Uterus (tissue), 4 donors: ENCODE results near the gene EML1. TPM values are rescaled to one million over a fixed set of nuclear protein-coding genes. Genes with fewer than 3 reads are reported as not detected.
A peak's percentile ranks its signal among the peaks of the same experiment; 100 is the strongest.

Experiments
- DNase-seq, 2 donors: peaks; one replicate each; pipeline ENCODE4 v3.0.0-alpha.2; 2019 to 2020
- H3K27ac ChIP-seq, 2 donors: fragments of 200-600 bp; sonication (generic); 1 replicate in 1 of 2; 2 replicates in 1 of 2; pipeline ENCODE4 v1.5.1; 2016 to 2018
- H3K27me3 ChIP-seq, 2 donors: fragments of 200-600 bp; sonication (generic); one replicate each; pipeline ENCODE4 v1.5.1; 2018 to 2019; ENCODE audit warnings: control low read depth in 1 of 2
- H3K36me3 ChIP-seq, 2 donors: fragments of 200-600 bp; sonication (generic); one replicate each; pipeline ENCODE4 v1.5.1; 2019; ENCODE audit warnings: control low read depth in 1 of 2
- H3K4me1 ChIP-seq, 2 donors: fragments of 200-600 bp; sonication (generic); one replicate each; pipeline ENCODE4 v1.5.1; 2018 to 2019; ENCODE audit warnings: control low read depth in 1 of 2
- H3K4me3 ChIP-seq, 2 donors: fragments of 200-600 bp; sonication (generic); 1 replicate in 1 of 2; 2 replicates in 1 of 2; pipeline ENCODE4 v1.5.1; 2018 to 2019; ENCODE audit warnings: mild to moderate bottlenecking in 1 of 2
- H3K9me3 ChIP-seq, 2 donors: fragments of 200-600 bp; sonication (generic); one replicate each; pipeline ENCODE4 v1.5.1; 2019; ENCODE audit warnings: control low read depth in 1 of 2
- POLR2A ChIP-seq, 2 donors: fragments of 450-650 bp; IDR thresholded peaks; one replicate each; pipeline ENCODE4 v1.6.1; 2016; ENCODE audit warnings: antibody characterized with exemption in 2 of 2, mild to moderate bottlenecking in 1 of 2, moderate library complexity in 1 of 2
- intact Hi-C: fragments of 100-400 bp; cut with DNase I; formaldehyde crosslinking; loops from one replicate; pipeline ENCODE4 v1.15.1; 2023; ENCODE audit warnings: low total_unique reads
- total RNA-seq, 4 donors: library from RNA; depleted of rRNA in 3 of 4; stranded (reverse); fragments of >200 nt in 3 of 4; gene quantifications; one replicate each; pipeline versions ENCODE4 v1.1.0 to v1.2.4, GENCODE V29; 2014 to 2023
- TF ChIP-seq, protein P1 (sequence below), 4 experiments: fragments of 200-600 bp in 2 of 4; fragments of 450-650 bp in 2 of 4; sonication (generic) in 2 of 4; IDR thresholded peaks; one replicate each; pipeline ENCODE4 v1.5.1; 2016 to 2019; ENCODE audit warnings: antibody characterized with exemption in 4 of 4, mild to moderate bottlenecking in 2 of 4, moderate library complexity in 1 of 4
- donor health status: DM: yes; HTN: yes; CAD: no.

The EML1 gene
- total RNA-seq, 4 donors from 2014 or later, result 51.4 to 184 (median 84.4) TPM

DNA sequence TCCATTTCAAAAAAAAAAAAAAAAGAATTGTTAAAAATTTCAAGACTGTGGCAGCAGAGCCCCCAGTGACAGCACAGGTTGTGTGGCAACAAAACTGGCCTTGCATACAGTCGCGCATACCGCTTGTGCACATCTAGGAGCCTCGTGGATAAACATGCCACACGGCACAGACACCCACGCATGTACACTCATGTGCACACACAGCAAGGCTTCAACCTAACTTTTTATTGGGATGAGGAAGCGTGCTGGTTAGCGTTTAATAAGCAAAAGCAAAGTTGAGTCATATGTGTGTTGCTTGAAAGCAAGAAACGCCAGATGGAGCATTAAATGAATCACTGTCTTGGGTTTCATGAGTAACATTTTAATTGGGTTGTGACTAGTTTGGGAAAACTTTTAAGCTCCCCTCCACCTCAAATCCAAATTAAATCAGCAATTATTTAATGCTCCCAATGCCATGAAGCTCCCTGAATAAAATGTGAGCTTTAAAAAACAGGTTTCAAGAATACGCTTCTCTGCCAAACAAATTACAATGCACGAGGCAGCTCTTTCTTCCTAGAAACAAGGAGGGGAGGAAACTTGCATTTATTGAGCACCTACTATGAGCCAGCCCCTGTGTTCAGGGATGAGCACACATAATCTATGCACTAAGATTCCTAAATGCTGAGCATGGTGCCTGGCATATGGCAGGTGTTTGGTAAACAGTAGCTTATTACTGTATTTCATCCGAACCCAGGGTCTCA is 35.7 kb upstream of the EML1 start:
- intact Hi-C loops, result no loop called here
- peaks cover 0 to 24% of the 10 kb centered on the region in 2 donors for H3K4me1 ChIP-seq

DNA sequence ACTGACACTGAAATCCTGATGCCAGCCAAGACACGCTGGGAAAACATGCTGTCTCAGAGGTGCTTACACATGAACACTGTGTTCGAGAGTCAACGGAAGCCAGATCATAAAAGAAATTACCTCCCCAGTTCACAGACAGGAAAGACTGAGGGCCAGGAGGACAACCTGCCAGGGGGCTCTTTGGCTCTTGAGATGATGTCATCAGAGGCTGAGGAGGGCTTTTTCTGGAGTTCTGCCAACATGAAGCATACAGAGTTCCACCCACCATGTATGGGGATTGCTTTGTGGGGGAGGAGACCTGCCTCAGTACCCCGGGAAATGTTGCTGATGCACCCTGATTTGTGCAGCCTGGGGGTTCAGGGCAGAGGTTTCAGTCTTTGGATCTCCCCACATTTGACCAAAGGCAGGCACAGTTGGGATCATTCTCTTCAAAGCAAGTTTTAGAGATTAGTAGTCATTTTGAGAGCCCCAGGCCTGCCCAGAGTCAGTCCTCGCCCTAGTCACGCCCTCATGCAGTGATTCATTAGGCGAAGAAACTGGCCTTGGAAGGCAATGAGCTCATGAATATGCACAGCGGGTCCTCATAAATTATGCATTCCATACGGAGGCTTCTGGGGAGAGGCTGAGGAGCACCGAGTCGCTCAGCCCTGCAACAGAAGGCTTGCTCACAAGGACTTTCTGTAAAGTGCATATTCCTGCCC is 34.9 kb upstream of the EML1 start:
- no peaks in the 10 kb centered on the region for H3K9me3 ChIP-seq
- H3K27me3 ChIP-seq, result no peaks in the 10 kb centered on the region
- intact Hi-C loops, result no loop called here
- H3K36me3 ChIP-seq, result no peaks in the 10 kb centered on the region
- H3K27ac ChIP-seq, result peak overlapping the region in 1 of 2 donors; percentile 46
- no peak overlapping the region for H3K4me3 ChIP-seq
- peak in 1 of 2 donors; percentile 48 for DNase-seq
- no peak for TF ChIP-seq POLR2A (IDR thresholded peaks at IDR 0.05)
- TF ChIP-seq, protein P1, sequence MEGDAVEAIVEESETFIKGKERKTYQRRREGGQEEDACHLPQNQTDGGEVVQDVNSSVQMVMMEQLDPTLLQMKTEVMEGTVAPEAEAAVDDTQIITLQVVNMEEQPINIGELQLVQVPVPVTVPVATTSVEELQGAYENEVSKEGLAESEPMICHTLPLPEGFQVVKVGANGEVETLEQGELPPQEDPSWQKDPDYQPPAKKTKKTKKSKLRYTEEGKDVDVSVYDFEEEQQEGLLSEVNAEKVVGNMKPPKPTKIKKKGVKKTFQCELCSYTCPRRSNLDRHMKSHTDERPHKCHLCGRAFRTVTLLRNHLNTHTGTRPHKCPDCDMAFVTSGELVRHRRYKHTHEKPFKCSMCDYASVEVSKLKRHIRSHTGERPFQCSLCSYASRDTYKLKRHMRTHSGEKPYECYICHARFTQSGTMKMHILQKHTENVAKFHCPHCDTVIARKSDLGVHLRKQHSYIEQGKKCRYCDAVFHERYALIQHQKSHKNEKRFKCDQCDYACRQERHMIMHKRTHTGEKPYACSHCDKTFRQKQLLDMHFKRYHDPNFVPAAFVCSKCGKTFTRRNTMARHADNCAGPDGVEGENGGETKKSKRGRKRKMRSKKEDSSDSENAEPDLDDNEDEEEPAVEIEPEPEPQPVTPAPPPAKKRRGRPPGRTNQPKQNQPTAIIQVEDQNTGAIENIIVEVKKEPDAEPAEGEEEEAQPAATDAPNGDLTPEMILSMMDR (IDR thresholded peaks at IDR 0.05), result no peak
- H3K4me1 ChIP-seq, result peaks cover 0 to 24% of the 10 kb centered on the region in 2 donors

More for the DNA sequence above, 35.7 kb upstream of the EML1 start:
- Histone ChIP-seq H3K9me3 (no peaks in the 10 kb centered on the region), H3K4me3 (no peak overlapping the region), H3K27ac (peak overlapping the region in 1 of 2 donors; percentile 46), H3K36me3 (no peaks in the 10 kb centered on the region), H3K27me3 (no peaks in the 10 kb centered on the region)
- DNase-seq, result peak in 1 of 2 donors; percentile 15
- no peak for TF ChIP-seq POLR2A (IDR thresholded peaks at IDR 0.05)
- TF ChIP-seq, protein P1 (IDR thresholded peaks at IDR 0.05), result no peak

DNA sequence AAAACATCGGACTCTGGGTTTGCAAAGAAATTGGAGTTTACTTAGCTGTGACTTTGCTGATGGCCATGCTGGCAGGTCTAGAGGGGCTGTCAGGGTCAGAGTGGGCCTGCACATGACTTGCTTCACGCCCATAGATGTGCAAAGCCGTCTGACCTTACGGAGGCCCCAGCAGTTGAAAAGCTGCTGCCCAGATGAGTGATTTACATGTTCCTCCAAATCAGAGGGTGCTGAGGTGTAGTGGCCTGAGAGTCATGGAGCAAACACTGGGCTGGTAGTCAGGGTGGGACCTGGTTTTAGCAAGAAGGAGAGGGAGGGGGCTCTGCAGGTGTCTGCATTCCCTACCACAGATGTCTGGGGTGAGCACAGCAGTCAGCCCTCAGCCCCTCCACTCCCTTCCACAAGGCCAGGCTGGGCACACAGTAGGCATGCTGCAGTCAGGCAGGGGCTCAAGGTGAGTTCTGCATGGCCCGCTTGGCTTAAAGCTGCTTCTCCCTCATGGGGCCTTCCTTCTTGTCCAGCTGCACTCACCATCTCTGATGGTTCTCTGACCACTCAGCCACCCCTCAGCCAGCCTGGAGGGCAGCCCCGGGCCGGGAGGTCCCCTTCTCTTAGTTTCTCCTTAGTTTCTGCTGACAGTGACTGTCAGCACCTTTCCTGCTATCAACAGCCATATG is 34.2 kb upstream of the EML1 start:
- H3K4me3 ChIP-seq, result no peak overlapping the region
- DNase-seq, result peak in 1 of 2 donors; percentile 9
- peak overlapping the region in 1 of 2 donors; percentile 46 for H3K27ac ChIP-seq
- intact Hi-C loops, result no loop called here
- no peaks in the 10 kb centered on the region for H3K9me3 ChIP-seq
- no peak for TF ChIP-seq POLR2A (IDR thresholded peaks at IDR 0.05)
- TF ChIP-seq, protein P1 (IDR thresholded peaks at IDR 0.05), result no peak
- H3K36me3 ChIP-seq, result no peaks in the 10 kb centered on the region
- H3K4me1 ChIP-seq, result peaks cover 0 to 24% of the 10 kb centered on the region in 2 donors
- H3K27me3 ChIP-seq, result no peaks in the 10 kb centered on the region

DNA sequence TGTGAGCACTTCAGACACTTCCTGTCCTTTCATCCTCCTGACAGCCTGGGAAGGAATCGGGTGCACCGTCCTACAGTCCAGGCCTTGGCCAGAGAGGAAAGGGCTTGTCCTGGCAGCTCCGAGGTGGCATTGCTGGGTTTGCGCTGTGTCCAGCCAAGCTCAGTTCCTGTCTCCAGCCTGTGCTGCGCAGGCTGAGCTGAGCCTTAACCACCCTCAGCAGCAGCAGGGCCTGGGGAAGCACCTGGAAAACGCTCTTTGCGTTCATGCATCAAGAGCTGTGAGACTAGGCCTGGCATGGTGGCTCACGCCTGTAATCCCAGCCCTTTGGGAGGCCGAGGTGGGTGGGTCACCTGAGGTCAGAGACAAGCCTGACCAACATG is 33.7 kb upstream of the EML1 start:
- H3K27me3 ChIP-seq, result no peaks in the 10 kb centered on the region
- no peak overlapping the region for H3K4me3 ChIP-seq
- no peaks in the 10 kb centered on the region for H3K36me3 ChIP-seq
- H3K4me1 ChIP-seq, result peaks cover 0 to 24% of the 10 kb centered on the region in 2 donors
- TF ChIP-seq POLR2A (IDR thresholded peaks at IDR 0.05), result no peak
- TF ChIP-seq, protein P1 (IDR thresholded peaks at IDR 0.05), result no peak
- DNase-seq, result peak in 1 of 2 donors; percentile 25
- intact Hi-C loops, result no loop called here
- no peaks in the 10 kb centered on the region for H3K9me3 ChIP-seq
- H3K27ac ChIP-seq, result peak overlapping the region in 1 of 2 donors; percentile 46
